NCI-H2227 treated with DMSO at 0.1 percent for 48 hours (cell line): ENCODE data around the gene TOX3.
A peak's percentile ranks its signal among the peaks of the same experiment; 100 is the strongest.

Experiments
- DNase-seq: peaks from one replicate; lab custom pipeline; 2025; lab: John Stamatoyannopoulos, UW

TOX3 gene

DNA sequence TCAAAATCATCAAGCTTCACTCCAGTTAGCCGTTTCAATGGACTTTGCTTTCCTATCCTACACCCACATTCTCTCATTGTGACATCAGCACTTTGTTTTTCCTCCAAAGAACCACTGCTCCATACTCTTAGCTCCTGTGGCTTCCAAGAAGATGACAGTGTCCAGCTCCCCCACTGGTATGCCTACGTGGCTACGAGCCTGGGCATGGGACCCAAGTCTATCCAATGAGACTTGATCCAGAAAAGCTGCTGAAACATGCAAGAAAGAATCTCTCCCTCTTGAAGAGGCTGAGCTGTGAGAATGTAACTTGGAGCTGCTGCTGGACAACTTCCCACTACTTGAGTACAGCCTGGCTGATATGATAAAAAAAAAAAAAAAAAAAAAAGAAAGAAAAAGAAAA lies 9.4 kb downstream of the TOX3 start:
- no peak for DNase-seq

DNA sequence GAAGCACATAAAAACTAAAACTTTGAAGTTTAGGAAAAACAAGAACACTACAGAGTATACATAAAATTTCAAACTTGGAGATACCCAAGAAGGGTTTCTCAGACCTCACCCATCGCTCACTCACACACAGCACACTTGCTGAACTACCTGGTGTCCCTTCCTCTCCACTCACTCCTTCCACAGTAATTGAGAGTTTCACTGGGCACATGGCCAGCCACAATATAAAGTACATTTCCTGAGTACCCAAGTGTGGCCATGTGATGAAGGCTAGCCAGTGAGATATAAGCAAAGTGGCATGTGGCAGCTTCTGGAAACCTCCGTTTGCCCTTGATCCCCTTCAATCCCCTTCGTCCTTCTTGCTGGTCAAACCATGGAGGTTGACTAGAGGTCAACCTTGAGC lies 11.9 kb downstream of the TOX3 start:
- no peak for DNase-seq

DNA sequence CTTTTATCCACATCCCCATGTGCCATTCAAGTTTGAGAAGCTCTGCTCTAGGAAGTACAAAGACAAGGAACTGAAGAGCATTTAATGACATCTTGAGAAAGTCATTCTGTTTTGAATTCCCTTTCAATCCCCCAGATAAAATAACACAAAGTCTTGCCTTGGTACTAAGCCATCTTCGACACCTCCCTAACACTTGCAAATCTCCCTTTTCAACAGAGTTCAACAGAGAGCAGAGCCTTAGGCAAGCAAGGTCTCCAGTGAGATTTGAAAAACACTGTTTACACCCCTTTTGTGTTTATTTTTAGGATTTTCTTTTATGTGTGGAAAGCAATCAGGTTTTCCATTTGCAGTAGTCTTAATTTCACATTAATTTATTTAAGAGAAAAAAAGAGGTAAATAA lies 13.6 kb downstream of the TOX3 start:
- no peak for DNase-seq

DNA sequence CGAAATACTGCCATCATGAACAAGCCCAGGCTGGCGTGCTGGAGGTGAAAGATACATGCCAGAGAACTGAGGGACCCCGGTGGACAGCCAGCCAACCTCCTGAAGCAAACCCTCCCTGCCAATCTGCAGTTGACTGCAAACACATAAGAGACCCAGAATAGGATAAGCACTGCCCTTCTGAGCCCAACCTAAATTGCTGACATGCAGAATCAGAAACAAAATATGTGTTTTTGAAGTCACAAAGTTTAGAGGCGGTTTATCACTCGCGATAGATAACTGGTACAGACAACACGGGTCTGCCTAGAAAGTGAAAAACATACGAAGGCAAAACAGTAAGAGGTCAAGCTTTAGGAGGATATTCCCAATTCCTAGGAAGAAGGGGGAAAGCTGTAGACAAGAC lies 14.6 kb downstream of the TOX3 start:
- DNase-seq: no peak

DNA sequence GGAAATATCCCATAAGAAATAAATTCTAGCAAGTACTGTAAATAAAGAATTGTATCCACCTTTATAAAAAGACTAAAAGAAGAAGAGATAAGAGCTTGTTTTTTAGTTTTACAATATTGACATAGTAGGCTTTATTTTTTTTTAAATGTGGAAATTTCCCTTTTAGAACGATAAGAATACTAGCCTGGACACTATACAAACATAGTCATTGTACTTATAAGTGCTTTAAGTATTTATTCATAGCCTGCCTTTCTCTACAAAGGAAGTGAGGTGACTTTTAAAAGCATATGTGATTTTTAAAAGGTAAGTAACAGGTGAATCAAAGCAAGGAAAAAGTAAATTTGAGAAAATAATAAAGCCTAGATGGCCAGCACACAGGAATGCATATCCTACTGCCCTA lies 17.7 kb downstream of the TOX3 start:
- DNase-seq: no peak

DNA sequence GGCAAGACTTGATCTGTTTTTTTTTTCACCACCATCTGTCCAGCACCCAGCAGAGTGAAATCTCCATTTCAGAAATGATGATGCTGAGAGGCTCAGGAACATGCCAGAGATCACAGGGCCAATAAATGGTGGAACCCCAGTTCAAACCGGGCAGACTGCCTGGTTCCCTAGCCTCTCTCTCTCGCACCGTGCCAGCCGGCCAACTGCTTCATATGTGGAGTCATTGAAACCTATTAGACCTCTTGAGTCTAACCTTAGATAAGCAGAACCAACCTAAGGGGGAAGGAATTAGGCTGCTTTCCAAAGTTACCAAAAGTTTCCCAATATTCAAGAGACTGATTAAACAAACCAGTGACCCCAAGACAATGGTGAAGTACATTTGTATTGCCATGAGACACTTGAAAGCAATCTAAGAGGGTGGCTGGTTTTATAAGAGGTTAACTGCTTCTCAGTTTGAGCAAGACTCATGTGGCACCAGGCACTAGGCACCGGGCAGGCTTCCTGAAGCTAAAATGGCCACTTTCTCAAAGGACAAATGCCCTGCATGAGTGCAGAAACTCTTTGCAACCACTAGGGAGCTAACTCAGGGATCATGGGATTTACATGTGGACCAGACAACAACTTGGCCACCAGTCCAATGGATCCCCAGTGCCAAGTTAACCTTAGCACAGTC lies 18.4 kb downstream of the TOX3 start:
- DNase-seq: no peak

DNA sequence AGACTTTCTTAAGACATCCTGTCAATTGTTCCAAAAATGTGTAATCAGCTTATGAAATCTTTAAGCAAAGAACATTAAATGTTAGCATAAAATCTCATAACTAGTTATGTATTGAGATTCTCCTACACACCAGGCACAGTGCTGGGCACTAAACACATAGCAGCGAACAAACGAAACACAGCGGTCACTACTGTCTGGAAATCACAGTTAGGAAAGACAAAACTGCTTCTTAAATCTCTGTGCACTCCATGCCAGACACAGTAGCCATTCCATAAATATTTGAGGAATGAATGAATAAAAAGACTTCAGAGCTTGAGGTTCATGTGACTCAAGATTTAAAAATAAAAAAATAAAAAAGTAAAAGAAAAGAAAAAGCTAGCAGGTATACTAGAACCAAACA lies 20.1 kb downstream of the TOX3 start:
- no peak for DNase-seq

DNA sequence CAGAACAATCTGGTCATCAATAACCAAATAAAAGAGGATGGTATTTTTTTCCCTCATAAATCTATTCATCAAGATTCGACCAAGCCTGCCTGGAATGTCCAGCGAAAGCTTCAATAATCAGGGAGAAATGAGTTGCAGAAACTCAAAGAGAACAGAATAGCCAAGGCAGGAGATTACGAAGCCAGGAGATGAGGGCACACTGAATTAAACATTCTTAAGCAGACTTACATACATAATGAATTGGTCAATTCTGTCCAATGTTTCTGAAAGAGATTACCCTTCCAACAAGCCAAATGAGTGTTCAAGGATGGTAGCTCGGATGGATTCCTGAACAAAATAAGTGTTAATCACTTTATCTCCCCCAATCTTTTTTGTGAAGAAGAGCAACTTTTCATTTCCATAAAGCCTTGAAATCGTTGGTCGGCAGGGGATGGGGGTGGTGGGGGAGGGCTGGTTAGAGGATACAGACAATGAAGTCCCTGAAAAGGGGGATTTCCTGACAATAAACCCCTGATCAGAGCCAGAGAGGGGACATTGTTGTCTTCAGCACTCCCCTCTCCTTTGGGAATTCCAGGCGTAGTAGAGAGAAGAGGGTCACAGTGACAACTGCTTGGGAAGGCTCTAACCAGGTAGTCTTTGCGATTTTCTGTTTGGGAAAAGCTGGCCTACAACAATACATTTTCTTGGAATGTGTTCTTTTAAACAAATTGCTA lies 20.7 kb downstream of the TOX3 start:
- no peak for DNase-seq

DNA sequence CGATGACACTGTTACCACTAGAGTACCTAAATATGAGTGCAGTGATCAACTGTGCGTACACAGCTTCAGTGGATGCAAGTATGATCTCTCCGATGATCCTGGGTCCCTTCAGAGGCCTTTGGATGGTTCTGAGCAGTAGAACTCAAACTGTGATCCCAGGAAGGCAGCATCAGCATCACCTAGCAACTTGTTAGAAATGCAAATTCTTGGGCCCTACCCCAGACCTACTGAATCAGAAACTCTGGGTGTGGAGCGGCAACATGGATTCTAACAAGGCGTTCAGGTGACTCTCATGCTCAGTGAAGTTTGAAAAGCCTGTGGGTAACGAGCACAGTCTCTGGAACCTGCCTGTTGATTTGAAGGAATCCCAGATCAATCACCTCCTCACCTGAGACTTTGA lies 25.4 kb downstream of the TOX3 start:
- no peak for DNase-seq

DNA sequence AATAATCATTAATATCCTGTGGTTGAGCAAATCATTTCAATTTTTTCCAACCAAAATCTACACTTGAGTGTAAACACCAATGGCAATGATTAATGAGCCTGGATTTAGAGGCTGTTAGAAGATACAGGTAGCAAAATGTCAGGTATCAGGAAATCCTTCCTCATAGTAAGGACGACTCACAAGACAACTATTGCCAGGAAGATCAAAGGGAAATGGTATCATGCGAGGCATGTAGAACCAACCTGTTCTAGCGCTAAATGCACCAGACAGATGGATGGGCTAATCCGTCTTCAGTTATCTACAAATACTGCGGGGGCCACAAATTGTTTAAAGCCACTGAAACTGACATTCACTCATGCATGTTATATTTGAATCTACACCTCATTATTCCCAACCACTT lies 28.1 kb downstream of the TOX3 start:
- no peak for DNase-seq

DNA sequence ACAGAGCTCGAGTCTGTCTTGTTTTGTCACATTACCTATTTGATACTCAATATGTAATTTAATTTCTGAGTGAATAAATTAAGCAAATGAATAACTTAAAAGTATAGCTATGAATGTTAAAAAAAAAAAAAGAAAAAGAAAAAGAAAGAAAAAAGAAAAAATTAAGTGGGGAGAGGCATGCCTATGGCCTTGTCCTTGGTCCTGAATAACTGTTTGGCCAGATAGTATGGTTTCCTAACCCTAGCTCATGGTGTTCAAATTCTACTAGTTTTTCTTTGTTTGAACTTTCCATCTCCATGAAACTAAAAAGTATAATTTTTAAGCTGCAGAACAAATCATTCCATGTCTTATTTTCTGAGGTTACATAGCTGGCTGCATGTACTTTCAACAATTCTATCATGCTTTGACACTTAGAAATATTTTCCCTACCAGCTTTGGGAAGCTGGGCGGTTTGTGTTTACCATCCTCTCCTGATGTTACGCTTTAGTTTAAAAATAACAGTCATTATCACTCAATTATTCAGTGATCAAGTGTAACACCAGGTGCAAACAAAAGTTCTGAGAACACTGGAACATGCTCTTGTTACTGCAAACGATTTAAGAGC lies 31.8 kb downstream of the TOX3 start:
- no peak for DNase-seq

DNA sequence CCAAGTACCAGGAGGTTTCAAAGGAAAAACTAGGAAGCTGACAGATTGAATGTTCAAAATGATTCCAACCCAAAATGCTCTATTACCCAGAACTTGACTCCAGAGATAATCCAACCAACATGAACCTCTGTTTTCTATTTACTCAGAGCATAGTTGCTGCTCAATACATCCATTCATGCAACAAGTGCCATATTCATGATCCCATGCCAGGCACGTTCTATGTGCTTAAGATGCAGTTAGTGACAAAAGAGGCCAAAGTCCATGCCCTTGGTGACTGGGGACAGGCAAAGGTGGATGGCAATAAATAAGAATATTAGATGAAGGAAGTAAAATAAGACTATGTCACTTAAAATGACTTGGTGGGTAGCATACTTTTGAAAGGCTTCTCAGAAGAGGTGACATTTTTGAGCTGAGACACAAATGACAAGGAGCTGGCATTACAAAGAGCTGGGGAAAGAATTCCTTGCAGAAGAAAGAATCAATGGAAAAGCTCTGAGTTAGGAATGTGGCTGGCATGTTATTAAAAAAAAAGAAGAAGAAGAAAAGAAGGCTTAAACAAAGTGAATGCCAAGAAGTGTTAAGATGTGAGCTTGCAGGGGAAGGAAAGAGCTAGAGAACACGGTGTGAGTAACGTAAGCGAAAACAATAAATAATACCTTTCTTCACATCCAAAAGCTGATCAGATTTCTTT lies 34.5 kb downstream of the TOX3 start:
- no peak for DNase-seq

DNA sequence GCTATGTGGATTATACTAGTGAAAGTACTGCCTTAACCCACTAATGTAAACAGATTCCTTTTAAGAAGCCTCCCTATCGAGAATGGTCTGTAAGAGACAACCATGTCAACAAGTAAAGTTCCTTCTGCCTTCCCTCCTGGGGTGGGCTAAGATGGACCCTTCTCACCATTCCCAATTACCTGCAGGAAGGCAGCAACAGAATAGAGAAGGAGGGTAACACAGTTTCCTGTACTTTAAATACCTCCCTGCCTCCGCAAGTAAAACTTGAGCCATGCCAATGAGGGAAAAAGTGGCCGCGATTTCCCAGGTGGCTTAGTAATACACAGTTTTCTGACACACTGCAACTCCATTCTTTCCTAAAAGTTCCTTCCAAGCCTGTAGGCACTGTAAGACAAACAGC lies 45.2 kb downstream of the TOX3 start:
- no peak for DNase-seq

DNA sequence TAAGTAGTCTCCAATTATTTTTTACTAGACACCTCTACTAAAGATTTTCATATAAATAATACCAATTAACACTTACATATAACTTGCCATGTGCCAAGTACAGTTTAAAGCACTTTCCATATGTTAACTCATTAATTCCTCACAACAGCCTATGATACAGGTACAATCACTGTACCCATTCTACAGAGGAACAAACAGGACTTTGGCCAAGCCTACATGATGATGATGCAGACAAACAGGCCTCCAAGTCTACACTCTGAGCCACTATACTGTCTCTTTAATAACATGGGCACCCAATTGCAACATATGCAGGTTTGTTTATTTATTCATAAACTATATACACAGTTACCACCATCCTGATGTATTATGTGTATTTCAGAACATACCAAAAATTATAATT lies 46.0 kb downstream of the TOX3 start:
- no peak for DNase-seq

DNA sequence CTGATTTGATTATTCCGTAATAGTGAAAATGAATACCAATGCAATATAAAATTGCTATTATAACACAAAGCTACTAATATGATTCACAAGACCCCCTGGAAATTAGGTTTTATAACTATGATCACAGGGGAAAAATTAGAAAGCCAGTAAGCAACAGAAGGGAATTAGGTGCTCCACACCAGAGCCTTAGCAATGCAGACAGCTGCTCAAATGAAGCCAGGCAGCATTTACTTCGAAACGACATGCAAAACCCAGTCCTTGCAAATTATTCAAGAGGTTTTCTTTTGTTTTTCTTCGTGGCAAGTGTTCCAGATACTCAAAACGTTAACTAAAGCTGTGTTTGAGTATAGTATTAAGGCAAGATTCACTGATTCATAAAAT lies 47.9 kb downstream of the TOX3 start:
- DNase-seq: peak; percentile 10

DNA sequence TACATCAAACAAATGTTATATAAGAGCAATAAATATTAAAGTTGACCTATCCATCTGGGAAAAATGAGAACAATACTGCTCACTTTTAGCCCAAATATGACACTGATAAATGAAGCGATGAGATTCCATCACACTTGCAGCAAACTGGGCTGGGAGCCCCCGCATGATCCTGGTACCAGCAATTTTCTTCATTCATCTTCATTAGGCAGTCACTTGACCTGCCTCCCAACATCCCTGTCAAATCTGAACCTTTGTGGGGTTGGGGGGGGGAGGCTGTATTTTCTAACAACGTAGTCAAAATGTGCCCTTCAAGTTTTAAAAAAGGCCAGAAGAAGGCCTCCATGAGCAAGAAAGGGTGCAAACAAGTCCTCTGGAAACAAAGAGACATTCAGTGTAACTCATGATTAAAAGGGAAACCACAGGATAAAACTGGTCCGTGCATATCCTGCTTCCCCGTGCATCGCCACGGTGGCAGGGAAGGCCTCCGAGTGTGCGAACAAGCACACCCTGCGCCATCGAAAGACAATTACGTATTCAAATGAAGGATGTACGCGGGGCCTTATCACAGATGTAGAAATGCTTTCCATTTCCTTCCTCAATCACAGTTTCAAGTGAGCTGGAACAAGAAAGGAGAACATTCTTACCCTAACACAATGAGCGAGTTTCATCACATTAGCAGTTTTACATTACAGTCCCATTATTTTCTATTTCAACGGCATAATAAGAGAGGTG lies 48.4 kb downstream of the TOX3 start:
- peak; percentile 81 for DNase-seq

DNA sequence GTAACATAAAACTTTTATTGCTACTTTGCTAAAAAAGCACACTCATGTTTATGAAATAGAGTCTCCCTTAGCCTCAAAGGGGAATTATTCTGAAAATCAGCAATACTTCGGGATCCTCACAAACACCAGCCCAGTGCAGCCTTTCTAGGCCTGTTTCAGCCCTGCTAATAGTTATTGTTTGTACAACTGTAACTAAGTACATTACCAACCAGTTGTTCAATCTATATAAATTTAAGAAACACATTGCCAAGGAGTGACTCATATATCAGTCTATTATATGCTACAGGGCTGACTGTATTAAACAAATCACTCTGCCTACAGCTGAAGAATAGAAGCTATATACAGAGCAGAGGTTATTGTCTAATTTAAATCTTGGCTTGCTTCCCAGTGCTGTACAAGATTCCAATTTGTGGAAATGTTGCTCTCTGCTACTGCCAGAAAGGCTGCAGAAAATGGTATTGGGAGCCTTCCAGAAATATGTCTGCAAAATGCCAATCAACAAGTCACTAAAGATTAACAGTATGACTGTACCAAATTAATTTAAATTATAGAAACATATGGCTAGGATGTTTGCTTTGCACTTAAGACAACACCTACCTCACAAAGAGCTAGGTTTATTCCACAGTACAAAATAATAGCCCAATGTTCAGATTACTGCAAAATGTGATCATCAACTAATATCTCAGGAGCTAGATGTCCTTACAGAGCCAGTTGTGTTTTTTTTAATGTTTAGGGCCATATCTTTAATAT lies 49.7 kb downstream of the TOX3 start:
- peak; percentile 86 for DNase-seq

DNA sequence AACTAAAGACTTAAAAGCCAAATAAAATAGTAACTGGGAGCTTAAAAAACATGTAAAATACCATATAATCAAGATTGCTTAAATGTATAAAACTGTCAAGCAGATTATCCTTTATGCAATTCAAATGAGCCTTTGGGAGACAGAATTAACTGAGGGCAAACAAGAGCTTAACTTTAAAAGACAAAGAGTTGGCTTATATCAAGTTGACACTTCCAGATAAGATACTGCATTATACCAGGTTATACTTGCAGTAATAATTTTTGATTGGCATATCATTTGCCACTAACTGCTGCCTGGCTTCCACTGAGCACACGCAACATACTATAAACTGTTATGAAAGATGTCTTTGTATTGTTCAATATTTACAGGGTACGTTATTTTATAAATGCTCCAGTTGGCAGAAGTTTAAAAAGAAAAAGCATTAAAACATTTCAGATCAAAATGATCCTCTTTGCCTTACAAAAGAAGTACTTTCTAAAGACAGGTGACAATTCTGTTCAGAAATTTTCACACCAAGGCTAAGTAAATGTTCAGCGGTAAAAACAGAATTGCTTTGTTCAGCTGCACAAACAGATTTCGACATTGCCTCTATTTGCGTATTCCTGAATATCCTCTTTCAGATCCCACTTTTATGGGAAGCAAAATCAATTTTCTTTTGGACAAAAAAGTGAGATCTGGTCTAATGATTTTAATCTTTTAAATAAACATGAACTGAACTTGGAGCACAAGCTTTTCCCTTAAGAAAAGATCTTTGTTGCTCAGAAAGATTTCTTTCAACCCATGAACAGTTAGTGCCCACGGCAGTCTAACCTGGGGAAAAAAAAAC lies 50.7 kb downstream of the TOX3 start:
- no peak for DNase-seq

DNA sequence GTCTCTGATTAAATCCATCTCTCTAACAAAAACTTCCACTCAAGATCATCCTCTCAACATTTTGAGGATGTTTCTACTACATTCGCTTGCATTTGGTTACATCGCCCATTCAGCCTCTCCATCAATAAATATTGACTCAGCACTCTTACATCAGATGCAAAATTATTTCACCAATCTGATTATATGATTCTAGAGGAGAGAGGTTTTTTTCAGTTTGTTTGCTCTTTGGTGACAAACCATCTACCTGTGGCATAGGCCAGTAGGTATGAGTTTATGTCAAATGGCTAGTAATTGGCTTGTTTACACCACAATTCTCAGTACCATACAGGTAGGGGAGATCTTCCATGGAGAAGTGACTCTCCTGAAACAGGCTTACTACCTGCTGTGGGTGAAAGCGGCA lies 52.3 kb downstream of the TOX3 start:
- DNase-seq: no peak

DNA sequence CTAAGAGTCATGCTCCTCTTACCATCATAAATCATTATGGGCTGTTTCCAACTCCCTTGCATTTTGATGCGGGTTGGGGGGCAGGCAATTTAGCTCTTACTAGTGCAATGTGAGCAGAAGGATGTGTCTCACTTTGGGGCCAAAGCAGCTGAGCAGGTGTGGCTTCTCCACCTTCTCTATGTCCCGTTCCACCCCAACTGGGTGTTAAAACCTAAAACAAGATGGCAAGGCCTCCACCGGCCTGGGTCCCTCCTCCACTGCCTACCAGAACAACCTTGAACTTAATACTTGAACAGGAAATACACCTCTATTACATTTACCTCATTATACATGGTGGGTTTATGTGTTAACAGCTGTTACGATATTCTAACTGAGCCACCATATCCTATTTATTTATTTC lies 52.8 kb downstream of the TOX3 start:
- DNase-seq: peak; percentile 50
